Measurements from ENCODE around the gene TTC28. TPM values are rescaled to one million over a fixed set of nuclear protein-coding genes. Genes with fewer than 3 reads are reported as not detected.
A peak's percentile ranks its signal among the peaks of the same experiment; 100 is the strongest.
"Not testable (repeated sequence)": the region's sequence is repeated elsewhere in the genome, so short reads cannot be mapped to it uniquely, and the experiment has no call there.

TTC28 gene
- total RNA-seq, 2 donors from 2014 or later: 0.03 to 0.28 TPM

DNA sequence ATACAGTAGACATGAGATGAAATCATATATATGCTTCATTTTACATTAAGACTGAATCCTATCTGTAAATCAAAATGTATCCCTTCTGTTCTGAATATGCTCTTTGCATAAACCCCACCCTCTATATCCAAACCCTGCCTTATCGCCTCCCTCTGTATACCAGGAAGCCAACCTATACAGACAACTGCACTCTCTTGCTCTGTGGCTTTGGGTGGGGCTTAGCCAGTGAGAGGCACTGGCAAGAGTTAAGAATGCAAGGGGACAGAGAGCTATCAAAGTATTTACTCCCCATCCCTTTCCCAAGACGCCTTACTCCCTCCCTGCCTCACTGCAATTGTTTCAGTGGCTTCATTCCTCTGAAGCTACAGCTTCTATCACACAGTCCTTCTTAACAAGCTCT is 309.8 kb downstream of the TTC28 start:
- no peak for ATAC-seq (replicated peaks)
- H3K27me3 Mint-ChIP-seq: peaks cover 28% of the 10 kb centered on the region
- peaks cover 5% of the 10 kb centered on the region for H3K9me3 Mint-ChIP-seq
- peaks cover 5% of the 10 kb centered on the region for H3K4me1 Mint-ChIP-seq
- no peak overlapping the region for H3K27ac Mint-ChIP-seq
- no peaks in the 10 kb centered on the region for H3K36me3 Mint-ChIP-seq (ENCODE audit: low read depth)
- H3K4me3 Mint-ChIP-seq: no peak overlapping the region

DNA sequence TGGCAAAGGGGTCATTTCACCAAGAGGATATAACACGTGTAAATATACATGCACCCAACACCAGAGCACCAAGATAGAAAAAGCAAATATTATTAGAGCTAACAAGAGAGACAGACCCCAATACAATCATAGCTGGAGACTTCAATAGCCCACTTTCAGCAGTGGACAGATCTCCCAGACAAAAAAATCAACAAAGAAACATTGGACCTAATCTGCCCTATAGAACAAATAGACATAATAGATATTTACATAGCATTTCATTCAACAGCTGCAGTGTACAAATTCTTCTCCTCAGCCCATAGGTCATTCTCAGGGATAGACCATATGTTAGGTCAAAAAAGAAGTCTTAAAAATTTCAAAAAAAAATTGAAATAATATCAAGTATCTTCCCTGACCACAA is 312.8 kb downstream of the TTC28 start:
- H3K27me3 Mint-ChIP-seq: peaks cover 21% of the 10 kb centered on the region
- no peak for ATAC-seq (replicated peaks)
- H3K36me3 Mint-ChIP-seq (ENCODE audit: low read depth): no peaks in the 10 kb centered on the region
- H3K27ac Mint-ChIP-seq: no peak overlapping the region
- H3K4me3 Mint-ChIP-seq: no peak overlapping the region
- H3K9me3 Mint-ChIP-seq: peaks cover 10% of the 10 kb centered on the region
- H3K4me1 Mint-ChIP-seq: peaks cover 5% of the 10 kb centered on the region

DNA sequence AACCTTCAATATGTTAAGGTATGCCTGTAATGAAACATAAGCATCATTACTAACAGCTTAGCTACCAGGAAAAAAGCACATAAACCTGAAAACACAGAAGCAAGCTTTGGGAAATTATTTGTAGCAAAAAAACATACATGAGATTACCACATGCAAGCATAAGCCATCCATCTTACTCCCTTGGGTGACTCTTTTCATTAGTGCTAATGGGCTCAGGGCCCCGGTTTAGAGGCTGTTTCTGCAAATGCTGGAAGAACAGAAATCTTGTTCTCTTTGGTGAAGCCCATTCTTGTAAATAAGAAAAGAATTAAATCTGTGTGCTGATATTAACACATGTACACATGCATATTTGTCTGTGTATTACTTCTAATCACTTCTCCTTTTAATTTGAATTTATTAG is 314.3 kb downstream of the TTC28 start:
- Mint-ChIP-seq H3K27me3 (peaks cover 21% of the 10 kb centered on the region), H3K36me3 (ENCODE audit: low read depth) (no peaks in the 10 kb centered on the region), H3K9me3 (peaks cover 10% of the 10 kb centered on the region), H3K27ac (no peak overlapping the region), H3K4me1 (peaks cover 5% of the 10 kb centered on the region), H3K4me3 (no peak overlapping the region)
- no peak for ATAC-seq (replicated peaks)

DNA sequence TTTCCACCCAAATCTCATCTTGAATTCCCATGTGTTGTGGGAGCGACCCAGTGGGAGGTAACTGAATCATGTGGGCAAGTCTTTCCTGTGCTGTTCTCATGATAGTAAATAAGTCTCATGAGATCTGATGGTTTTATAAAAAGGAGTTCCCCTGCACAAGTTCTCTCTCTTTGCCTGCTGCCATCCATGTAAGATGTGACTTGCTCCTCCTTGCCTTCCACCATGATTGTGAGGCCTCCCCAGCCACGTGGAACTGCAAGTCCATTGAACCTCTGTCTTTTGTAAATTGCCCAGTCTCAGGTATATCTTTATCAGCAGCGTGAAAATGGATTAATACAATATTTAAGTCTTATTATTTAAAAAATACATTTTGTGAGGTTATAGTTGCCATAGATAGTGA is 315.5 kb downstream of the TTC28 start:
- not testable (repeated sequence) for ATAC-seq (replicated peaks); H3K27ac Mint-ChIP-seq; H3K4me3 Mint-ChIP-seq; H3K4me1 Mint-ChIP-seq; H3K36me3 Mint-ChIP-seq (ENCODE audit: low read depth)
- H3K9me3 Mint-ChIP-seq: peaks cover 10% of the 10 kb centered on the region
- peaks cover 20% of the 10 kb centered on the region for H3K27me3 Mint-ChIP-seq

DNA sequence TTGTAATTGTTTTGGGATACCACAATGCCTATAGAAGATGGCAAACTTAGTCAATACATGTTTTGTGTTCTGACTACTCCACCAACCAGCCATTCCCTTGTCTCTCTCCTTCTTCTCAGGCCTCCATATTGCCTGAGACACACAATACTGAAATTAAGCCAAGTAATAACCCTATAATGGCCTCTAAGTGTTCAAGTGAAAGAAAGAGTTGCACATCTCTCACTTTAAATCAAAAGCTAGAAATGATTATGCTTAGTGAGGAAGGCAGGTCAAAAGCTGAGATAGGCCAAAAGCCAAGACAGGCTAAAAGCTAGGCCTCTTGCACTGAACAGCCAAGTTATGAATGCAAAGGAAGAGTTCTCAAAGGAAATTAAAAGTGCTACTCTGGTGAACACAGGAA is 318.7 kb downstream of the TTC28 start:
- Mint-ChIP-seq H3K27me3 (peaks cover 10% of the 10 kb centered on the region), H3K27ac (no peak overlapping the region), H3K36me3 (ENCODE audit: low read depth) (no peaks in the 10 kb centered on the region), H3K4me3 (no peak overlapping the region), H3K9me3 (peaks cover 5% of the 10 kb centered on the region), H3K4me1 (no peaks in the 10 kb centered on the region)
- ATAC-seq (replicated peaks): peak; percentile 52

DNA sequence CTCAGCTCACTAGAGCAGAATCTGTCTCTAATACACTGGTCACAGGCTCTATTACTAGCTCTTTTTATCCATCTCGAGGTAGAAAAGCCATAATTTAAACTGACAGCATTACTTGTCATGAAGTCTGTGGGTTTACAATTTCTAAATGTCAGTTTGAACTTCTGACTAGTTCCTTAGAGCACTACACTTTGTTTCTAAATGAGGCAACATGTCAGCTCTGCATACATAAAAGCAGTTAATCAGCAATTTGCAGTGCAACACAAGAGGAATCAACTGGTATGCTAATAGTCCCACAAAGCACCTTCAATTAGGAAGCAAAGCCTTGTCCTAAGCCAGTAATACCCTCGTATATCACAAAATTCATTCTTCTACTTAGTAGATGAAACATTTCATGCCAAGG is 321.3 kb downstream of the TTC28 start:
- Mint-ChIP-seq H3K4me3 (no peak overlapping the region), H3K36me3 (ENCODE audit: low read depth) (no peaks in the 10 kb centered on the region), H3K4me1 (no peaks in the 10 kb centered on the region), H3K27ac (no peak overlapping the region), H3K27me3 (peaks cover 10% of the 10 kb centered on the region), H3K9me3 (peaks cover 5% of the 10 kb centered on the region)
- no peak for ATAC-seq (replicated peaks)

DNA sequence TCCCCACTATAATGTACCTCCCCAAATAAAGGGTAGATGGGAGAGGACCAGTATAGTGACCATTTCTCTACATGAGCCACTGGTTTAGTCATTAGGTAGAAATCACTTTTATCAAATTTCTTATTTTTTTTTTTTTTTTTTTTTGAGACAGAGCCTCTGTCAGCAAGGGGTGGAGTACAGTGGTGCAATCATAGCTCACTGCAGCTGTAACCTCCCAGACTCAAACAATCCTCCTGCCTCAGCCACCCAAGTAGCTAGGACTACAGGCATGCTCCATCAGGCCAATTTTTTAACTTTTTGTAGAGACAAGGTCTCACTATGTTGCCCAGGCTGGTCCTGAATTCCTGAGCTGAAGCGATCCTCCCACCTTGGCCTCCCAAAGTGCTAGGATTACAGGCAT is 322.4 kb downstream of the TTC28 start:
- no peak for ATAC-seq (replicated peaks)
- no peaks in the 10 kb centered on the region for H3K4me1 Mint-ChIP-seq
- H3K27ac Mint-ChIP-seq: no peak overlapping the region

DNA sequence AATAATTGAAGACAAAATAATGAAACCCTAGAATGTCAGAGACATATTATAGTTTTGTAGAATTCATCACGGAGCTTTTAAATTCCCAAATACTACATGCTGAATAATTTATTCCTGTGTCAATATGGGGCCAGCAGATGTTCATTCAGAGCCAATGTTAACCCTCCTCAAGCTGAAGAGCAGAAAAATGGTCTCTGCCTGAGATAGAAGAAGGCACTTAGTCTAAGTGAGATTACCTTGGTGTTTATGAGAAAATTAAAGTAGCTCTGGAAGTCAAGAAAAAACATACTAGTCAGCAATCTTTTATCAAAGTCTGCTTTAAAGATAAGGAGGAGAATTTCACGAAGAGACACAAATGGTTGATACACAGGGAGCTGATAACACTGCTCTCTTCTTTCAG is 328.2 kb downstream of the TTC28 start:
- Mint-ChIP-seq H3K9me3 (no peaks in the 10 kb centered on the region), H3K36me3 (ENCODE audit: low read depth) (no peaks in the 10 kb centered on the region), H3K27me3 (peaks cover 19% of the 10 kb centered on the region), H3K27ac (no peak overlapping the region), H3K4me1 (no peaks in the 10 kb centered on the region), H3K4me3 (no peak overlapping the region)
- ATAC-seq (replicated peaks): no peak

More for the DNA sequence above, 322.4 kb downstream of the TTC28 start:
- Mint-ChIP-seq H3K4me3 (no peak overlapping the region), H3K9me3 (peaks cover under 1% of the 10 kb centered on the region), H3K36me3 (ENCODE audit: low read depth) (no peaks in the 10 kb centered on the region), H3K27me3 (peaks cover 12% of the 10 kb centered on the region)

DNA sequence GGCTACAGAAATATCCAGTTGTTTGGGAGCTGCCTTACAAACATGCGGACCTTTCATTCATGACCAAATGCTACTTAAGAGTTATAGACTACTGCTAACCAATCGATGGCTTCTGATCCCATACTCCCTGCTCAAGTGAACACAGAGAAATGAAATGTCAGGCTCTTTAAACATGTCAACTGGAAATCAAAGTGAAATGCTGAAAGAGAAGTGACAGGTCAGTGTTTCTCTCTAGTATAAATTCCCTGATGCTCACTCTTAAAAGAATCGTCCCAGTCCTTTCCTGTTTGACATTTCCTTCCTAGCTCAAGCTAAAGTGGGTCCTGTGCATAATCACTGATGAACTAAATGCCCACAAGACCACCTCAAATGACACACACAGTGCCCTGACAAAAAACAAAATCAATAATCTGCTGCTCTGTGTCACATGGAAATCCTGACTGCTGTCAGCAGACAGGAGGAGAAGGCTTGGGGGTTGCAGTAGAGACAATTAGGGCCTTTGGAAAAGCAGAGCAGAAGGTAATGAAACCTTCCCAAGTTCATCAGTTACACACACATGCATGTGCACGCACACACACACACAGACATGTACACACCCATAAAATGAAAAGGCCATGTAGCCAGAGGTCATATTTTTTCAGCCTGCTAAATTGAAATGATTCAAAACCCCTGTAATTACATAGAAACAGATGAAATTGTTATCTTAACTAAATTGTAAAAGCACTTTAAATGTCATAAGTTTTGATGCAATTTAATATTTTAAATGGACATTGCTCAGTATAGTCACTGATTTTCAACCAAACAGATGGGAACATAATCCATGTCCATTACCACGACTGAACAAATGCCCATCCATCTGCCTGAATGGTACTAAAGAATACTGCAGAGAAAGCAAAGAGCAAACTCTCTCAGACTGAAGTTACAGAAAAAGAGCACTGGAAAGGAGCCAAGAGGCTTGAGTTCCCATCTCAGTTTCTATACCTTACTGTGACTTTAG is 330.7 kb downstream of the TTC28 start:
- Mint-ChIP-seq H3K36me3 (ENCODE audit: low read depth) (no peaks in the 10 kb centered on the region), H3K9me3 (no peaks in the 10 kb centered on the region), H3K27ac (no peak overlapping the region), H3K4me1 (no peaks in the 10 kb centered on the region), H3K27me3 (peaks cover 18% of the 10 kb centered on the region), H3K4me3 (no peak overlapping the region)
- no peak for ATAC-seq (replicated peaks)

DNA sequence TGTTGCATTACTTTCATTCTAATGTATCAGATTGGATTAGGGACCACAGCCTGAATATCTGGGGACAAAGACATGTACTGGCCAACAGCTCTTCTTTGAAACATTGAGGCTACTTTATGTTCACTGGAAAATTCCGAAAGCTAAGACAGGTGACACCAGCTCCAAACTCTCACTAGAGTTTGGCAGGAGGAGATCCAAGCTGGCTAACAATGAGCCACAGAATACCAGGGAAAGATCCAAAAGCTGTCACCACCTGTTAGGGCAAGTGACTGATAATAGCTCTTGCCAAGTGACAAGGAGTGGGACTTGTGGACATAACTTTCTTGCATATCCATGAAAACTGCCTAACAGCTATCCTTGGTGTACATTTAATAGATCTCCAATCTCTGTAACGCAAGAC is 333.3 kb downstream of the TTC28 start:
- ATAC-seq (replicated peaks): no peak
- H3K4me3 Mint-ChIP-seq: no peak overlapping the region
- peaks cover 12% of the 10 kb centered on the region for H3K27me3 Mint-ChIP-seq
- no peaks in the 10 kb centered on the region for H3K4me1 Mint-ChIP-seq
- no peak overlapping the region for H3K27ac Mint-ChIP-seq
- H3K36me3 Mint-ChIP-seq (ENCODE audit: low read depth): no peaks in the 10 kb centered on the region
- no peaks in the 10 kb centered on the region for H3K9me3 Mint-ChIP-seq

DNA sequence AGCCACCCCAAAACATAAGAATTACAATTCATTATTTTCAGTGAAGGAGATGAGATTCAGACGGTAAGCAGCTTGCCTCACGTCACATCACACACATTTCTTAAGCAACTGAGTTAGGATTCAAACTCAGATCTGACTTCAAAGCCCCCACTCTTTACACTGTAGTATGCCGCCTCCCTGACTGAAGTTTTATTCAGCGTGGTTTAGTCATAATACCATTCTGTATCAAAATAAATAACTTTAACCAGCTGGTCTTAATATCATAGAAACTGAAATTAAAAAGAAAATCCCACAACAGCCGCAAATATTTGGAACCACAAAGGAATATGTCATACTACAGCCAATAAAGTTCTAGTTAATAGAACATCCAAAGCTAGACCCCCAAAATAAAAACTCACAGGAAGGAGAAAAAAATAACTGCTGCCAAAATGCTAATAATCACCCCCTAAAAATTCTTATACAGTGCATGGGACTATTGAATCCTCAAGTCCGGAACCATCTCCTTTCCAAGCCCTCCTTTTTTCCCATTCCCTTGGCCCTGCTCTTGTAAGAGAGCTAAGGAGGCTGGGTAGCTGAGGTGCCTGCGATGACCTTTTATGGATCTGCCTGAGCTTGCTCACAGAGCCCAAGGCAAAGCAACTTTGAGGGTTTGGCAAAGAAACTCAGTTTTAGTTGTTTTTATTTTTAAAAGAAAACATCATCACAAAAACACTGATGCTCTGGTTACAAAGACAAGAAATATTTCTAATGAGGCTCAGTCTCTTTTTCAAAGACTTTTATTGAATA is 334.5 kb downstream of the TTC28 start:
- ATAC-seq (replicated peaks): no peak
- no peaks in the 10 kb centered on the region for H3K36me3 Mint-ChIP-seq (ENCODE audit: low read depth)
- no peak overlapping the region for H3K27ac Mint-ChIP-seq
- H3K4me3 Mint-ChIP-seq: no peak overlapping the region
- H3K4me1 Mint-ChIP-seq: no peaks in the 10 kb centered on the region
- H3K9me3 Mint-ChIP-seq: no peaks in the 10 kb centered on the region
- H3K27me3 Mint-ChIP-seq: peaks cover 9% of the 10 kb centered on the region

DNA sequence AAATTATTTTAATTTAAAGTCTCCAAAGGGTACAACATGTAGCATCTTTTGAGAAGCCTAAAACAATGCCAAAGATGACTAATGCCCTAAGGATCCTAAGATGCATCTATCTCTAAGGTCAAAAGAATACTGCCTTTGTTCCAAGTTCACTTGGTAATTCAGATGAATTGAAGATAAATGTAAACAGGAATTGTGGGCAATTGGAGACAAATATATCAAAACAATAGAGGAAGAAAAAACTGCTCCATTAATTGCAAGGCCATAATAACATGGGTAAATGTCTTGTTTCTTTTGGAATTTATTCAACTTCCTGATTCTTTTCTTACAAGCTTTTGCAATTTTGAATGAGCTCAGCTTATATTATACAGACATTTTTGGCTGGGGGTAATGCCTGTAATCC is 338.6 kb downstream of the TTC28 start:
- Mint-ChIP-seq H3K27ac (no peak overlapping the region), H3K4me3 (no peak overlapping the region), H3K4me1 (no peaks in the 10 kb centered on the region), H3K27me3 (peaks cover 23% of the 10 kb centered on the region), H3K36me3 (ENCODE audit: low read depth) (no peaks in the 10 kb centered on the region), H3K9me3 (peaks cover 3% of the 10 kb centered on the region)
- ATAC-seq (replicated peaks): no peak

DNA sequence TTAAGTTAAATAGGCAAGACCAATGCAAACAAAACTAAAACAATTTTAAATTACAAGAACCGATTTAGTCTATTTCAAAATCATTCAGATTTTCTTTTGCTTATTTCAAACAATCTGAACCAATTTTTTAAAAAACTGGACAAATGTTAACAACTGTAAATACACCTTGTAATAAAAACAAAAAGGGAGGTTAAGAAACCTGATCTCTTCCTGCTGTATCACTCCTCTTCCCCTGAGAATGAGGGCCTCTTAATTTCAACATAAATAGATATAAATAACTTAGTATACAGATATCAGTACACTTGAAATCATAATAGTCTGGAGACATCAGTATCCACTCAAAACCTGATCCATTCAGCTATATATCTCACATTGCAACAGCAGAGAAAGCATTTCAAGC is 346.6 kb downstream of the TTC28 start:
- H3K9me3 Mint-ChIP-seq: no peaks in the 10 kb centered on the region
- peaks cover 9% of the 10 kb centered on the region for H3K27me3 Mint-ChIP-seq
- no peak for ATAC-seq (replicated peaks)
- H3K36me3 Mint-ChIP-seq (ENCODE audit: low read depth): no peaks in the 10 kb centered on the region
- H3K27ac Mint-ChIP-seq: no peak overlapping the region
- H3K4me1 Mint-ChIP-seq: no peaks in the 10 kb centered on the region
- H3K4me3 Mint-ChIP-seq: no peak overlapping the region

DNA sequence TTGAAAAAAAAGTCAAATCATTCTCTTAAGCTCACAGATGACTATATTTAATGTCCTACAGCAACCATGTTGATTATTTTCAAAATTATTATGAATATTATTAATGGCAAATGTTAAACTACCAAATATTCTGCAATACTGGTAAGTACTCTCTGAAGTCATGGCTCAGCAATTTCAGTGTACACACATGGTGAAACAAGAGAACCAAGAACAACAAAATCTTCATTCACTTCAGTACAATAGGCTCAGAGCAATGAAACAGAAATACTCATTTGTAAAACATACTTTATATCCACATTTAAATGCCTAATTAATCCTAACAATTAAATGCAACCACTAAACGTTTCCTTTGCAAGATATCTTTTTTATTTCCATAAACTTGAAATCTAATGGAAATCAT is 347.2 kb downstream of the TTC28 start:
- no peak overlapping the region for H3K27ac Mint-ChIP-seq
- H3K9me3 Mint-ChIP-seq: no peaks in the 10 kb centered on the region
- H3K27me3 Mint-ChIP-seq: peaks cover 9% of the 10 kb centered on the region
- no peak for ATAC-seq (replicated peaks)
- H3K36me3 Mint-ChIP-seq (ENCODE audit: low read depth): no peaks in the 10 kb centered on the region
- H3K4me1 Mint-ChIP-seq: no peaks in the 10 kb centered on the region
- no peak overlapping the region for H3K4me3 Mint-ChIP-seq

DNA sequence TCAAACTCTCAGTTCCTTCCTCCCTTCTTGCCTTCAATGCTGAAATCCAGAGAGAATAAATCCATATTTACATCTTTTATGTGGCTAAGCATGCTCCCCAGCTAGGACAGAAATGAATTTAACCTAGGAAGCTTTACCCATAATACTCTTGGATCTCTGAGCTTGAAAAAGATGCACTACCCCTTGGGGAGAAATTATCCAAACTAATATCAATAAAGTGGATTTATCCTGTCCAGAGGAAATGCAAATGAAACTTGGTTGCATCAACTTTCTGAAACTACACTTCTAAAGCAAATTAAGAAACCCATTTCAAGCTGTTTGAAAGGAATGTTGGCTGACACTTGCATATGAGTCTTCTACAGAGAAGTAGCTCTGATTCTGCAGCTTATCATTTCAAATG is 347.9 kb downstream of the TTC28 start:
- no peak for ATAC-seq (replicated peaks)
- Mint-ChIP-seq H3K27ac (no peak overlapping the region), H3K9me3 (no peaks in the 10 kb centered on the region), H3K4me3 (no peak overlapping the region), H3K27me3 (peaks cover 7% of the 10 kb centered on the region), H3K36me3 (ENCODE audit: low read depth) (no peaks in the 10 kb centered on the region), H3K4me1 (no peaks in the 10 kb centered on the region)

Measured in activated T-helper 17 cell treated with anti-CD3 and anti-CD28 coated beads, Interleukin-2, amount 50 U/mL, for 72 hours (primary cell).